Neural crest cell (in vitro differentiated cells): ENCODE measurements around the gene RPTOR. TPM values are rescaled to one million over a fixed set of nuclear protein-coding genes. Genes with fewer than 3 reads are reported as not detected.

Source experiments
- DNase-seq: peaks from one replicate; pipeline ENCODE4 v3.0.0; 2021; ENCODE audit warnings: low read depth, mixed read lengths, low spot score
- H3K27ac Mint-ChIP-seq: one replicate; pipeline ENCODE4 v1.8.0; 2021; ENCODE audit warnings: mild to moderate bottlenecking, mixed read lengths; ENCODE audit not compliant: unreplicated experiment
- H3K27me3 Mint-ChIP-seq: 2 replicates; pipeline ENCODE4 v1.8.0; 2021; ENCODE audit warnings: low read depth, mild to moderate bottlenecking, mixed read lengths
- H3K36me3 Mint-ChIP-seq: 2 replicates; pipeline ENCODE4 v1.8.0; 2021; ENCODE audit warnings: low read depth, mild to moderate bottlenecking, mixed read lengths
- H3K4me1 Mint-ChIP-seq: 2 replicates; pipeline ENCODE4 v1.8.0; 2021; ENCODE audit warnings: mixed read lengths
- H3K4me3 Mint-ChIP-seq: one replicate; pipeline ENCODE4 v1.8.0; 2021; ENCODE audit warnings: mild to moderate bottlenecking, mixed read lengths
- H3K9me3 Mint-ChIP-seq: 2 replicates; pipeline ENCODE4 v1.8.0; 2021; ENCODE audit warnings: mixed read lengths
- CTCF ChIP-seq: fragments of 200-600 bp; sonication (generic); conservative IDR thresholded peaks from 2 replicates; pipeline ENCODE4 v1.5.0; 2021; ENCODE audit warnings: antibody characterized with exemption, mild to moderate bottlenecking
- total RNA-seq: library from RNA; stranded (reverse); gene quantifications from 2 replicates; pipeline ENCODE4 v1.2.1, GENCODE V29; 2021

Gene RPTOR
- total RNA-seq, 1 donor from 2014 or later: 41.1 TPM

DNA sequence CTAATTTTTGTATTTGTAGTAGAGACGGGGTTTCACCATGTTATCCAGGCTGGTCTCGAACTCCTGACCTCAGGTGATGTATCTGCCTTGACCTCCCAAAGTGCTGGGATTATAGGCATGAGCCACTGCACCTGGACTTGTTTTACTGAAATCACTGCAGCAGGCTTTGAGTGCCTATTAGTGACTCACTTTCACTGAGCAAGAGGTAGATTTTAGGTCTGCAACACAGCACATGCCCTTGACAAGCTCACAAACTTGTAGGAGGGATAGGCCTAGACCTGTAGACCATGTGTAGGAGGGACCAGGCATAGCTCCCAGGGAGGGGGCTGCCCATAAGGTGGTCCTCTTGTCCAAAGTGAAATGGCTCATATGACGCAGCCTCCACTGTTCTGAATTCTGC, 27.0 kb upstream of the RPTOR start:
- no peaks in the 10 kb centered on the region for H3K9me3 Mint-ChIP-seq
- H3K27me3 Mint-ChIP-seq: peaks cover 9% of the 10 kb centered on the region
- H3K4me3 Mint-ChIP-seq: no peak overlapping the region

DNA sequence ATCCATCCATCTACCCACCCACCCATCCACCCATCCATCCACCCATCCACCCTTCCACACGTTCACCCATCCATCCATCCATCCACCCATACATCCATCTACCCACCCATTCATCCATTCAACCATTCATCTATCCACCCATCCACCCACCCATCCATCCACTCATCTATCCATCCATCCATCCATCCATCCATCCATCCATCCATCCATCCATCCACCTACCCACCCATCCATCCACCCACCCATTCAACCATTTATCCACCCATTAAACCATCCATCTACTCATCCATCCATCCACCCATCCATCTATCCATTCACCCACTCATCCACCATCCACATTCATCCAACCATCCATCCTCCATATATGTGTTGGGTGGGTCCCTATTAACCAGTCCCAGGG, 26.2 kb upstream of the RPTOR start:
- no peak for TF ChIP-seq CTCF
- Mint-ChIP-seq H3K9me3 (no peaks in the 10 kb centered on the region), H3K27ac (no peak overlapping the region), H3K4me3 (no peak overlapping the region), H3K36me3 (no peaks in the 10 kb centered on the region), H3K27me3 (peaks cover 9% of the 10 kb centered on the region), H3K4me1 (no peaks in the 10 kb centered on the region)
- DNase-seq: no peak

More for the DNA sequence above, 27.0 kb upstream of the RPTOR start:
- Mint-ChIP-seq H3K36me3 (no peaks in the 10 kb centered on the region), H3K4me1 (no peaks in the 10 kb centered on the region), H3K27ac (no peak overlapping the region)
- TF ChIP-seq CTCF: no peak
- no peak for DNase-seq

GRCh38 chr17:80519091-80519781, 25.4 kb upstream of the RPTOR start:
- no peaks in the 10 kb centered on the region for H3K9me3 Mint-ChIP-seq
- no peak overlapping the region for H3K27ac Mint-ChIP-seq
- DNase-seq: no peak

DNA sequence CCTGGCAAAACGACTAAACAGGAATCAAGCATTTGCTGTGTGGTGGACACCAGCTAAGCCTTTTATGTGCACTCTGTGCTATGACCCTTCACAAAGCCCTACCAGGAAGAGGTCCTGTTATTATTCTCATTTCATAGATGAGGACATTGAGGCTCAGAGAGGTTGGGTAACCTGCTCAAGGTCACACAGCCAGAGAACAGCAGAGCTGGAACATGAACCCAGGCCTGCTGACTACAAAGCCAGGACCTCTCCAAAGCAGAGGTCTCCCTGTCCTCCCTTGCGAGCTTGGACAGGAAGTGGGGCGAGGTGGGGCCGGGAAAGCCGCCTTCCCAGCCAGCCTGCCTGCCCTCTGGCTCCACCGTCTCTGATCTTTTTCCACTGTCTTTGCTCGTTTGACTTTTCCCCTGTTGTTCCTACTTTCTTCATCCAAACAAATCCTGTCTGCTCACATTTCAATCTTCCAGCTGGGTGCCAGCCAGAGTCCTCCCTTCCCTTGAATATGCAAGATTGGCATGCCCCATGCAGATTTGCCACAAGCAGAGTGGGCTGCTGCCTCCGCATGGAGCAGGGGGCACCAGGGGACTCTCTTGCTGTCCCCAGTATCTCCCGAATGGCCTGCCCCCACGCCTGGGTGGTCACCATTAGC, 23.7 kb upstream of the RPTOR start:
- Mint-ChIP-seq H3K36me3 (no peaks in the 10 kb centered on the region), H3K4me1 (no peaks in the 10 kb centered on the region), H3K4me3 (no peak overlapping the region), H3K27me3 (peaks cover 11% of the 10 kb centered on the region), H3K27ac (no peak overlapping the region), H3K9me3 (no peaks in the 10 kb centered on the region)
- no peak for TF ChIP-seq CTCF
- DNase-seq: no peak

More at GRCh38 chr17:80519091-80519781, 25.4 kb upstream of the RPTOR start:
- H3K4me3 Mint-ChIP-seq: no peak overlapping the region
- H3K36me3 Mint-ChIP-seq: no peaks in the 10 kb centered on the region
- H3K27me3 Mint-ChIP-seq: peaks cover 9% of the 10 kb centered on the region
- no peaks in the 10 kb centered on the region for H3K4me1 Mint-ChIP-seq
- no peak for TF ChIP-seq CTCF

DNA sequence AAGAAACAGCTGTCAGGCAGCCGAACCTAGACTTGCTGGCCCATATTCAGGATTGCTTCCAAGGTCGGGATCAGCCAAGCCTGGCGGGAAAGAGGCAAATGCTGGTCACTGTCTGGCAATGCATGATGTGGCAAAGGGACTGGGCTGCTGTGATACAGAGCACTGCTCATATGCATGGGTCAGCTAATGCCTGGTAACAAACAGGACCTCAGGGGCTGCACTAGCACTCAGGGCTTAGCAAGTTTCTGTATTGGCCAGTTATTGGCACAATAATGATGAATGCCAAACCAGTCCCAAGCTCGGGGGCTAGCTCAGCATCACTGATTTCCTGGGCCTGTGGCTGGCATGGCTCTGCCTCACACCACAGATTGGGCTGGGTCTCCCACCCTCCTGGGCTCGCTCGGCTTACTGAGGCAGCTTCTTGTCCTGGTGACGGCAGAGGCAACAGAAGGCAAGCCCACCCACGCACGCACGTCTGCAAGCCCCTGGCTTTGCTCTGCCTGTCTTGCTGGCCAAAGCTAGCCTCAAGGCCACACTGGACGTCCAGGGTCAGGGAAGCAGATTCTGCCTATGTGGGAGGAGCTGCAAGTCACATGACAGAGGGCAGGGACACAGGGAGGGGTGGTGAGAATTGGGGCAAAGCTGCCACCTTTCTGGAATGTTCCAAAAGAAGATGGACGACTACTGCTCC, 21.4 kb upstream of the RPTOR start:
- no peak for DNase-seq
- no peak overlapping the region for H3K4me3 Mint-ChIP-seq
- H3K4me1 Mint-ChIP-seq: no peaks in the 10 kb centered on the region
- peaks cover 16% of the 10 kb centered on the region for H3K27me3 Mint-ChIP-seq
- H3K9me3 Mint-ChIP-seq: no peaks in the 10 kb centered on the region
- TF ChIP-seq CTCF: no peak
- H3K36me3 Mint-ChIP-seq: no peaks in the 10 kb centered on the region
- no peak overlapping the region for H3K27ac Mint-ChIP-seq
